ENCODE results near the gene SP9. TPM values are rescaled to one million over a fixed set of nuclear protein-coding genes. Genes with fewer than 3 reads are reported as not detected.

SP9 gene
- total and polyA plus RNA-seq, 9 donors, result 0.08 to 0.67 (median 0.16) TPM; not detected in 1

GRCh38 chr2:174326161-174327020 lies 8.4 kb upstream of the SP9 start:
- Histone ChIP-seq H3K27ac (ENCODE audit: low read length) (peak overlapping the region; percentile 56), H3K4me3 (ENCODE audit: low read length) (peak overlapping the region; percentile 54), H3K4me1 (ENCODE audit: control insufficient read depth, insufficient read depth, low read length) (peaks cover 24% of the 10 kb centered on the region), H3K27me3 (ENCODE audit: control insufficient read depth, insufficient read depth, low read length) (peaks cover 50% of the 10 kb centered on the region), H3K9me3 (replicated peaks; ENCODE audit: control insufficient read depth, low read depth, low read length) (no peaks in the 10 kb centered on the region), H3K36me3 (ENCODE audit: control insufficient read depth, insufficient read depth, low read length) (no peaks in the 10 kb centered on the region)
- WGBS (ENCODE audit: insufficient coverage), result under 1% methylated on average over 50 of the region's 63 CpGs
- DNase-seq, result peak; percentile 70

DNA sequence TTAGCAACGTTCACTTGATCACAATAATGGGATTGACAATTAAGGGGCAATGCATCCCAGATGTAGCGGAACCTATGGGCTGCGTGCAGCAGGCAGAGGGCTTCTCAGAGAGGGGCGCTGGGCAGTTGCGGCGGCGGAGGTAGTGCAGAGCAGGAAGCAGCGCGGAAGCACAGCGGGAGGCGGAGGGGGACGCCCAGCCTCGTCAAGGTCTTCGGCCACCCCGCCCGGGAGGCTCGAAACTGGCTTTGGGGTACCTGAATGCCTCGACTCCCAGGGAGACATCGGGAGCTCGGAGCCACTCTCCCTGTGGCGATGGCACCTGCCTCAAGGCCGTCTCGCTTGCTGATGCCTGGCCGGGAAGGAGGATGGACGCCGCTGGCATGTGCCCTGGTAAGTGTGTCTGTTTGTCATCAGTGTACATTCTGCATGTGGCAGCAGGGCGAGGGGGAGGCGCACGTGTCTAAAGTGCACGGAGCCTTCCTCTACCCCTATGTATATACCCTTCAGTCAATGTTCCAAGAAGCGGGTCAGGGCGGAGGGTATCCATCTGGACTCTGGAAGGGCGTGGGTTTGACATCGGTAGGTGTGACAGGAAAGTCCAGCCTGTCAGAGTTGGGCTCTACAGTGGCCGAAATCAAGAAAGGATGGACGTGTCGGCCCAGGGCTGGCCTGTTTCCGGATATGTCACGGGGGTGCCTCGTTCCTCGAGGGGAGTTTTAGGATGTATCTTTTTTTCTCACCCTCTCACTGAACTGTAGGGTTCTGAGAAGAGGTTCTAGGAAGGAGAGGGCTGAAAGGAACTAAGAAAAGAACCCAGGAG lies 7.5 kb upstream of the SP9 start:
- DNase-seq, result peak; percentile 21
- Histone ChIP-seq H3K27ac (ENCODE audit: low read length) (no peak overlapping the region), H3K4me3 (ENCODE audit: low read length) (peak overlapping the region; percentile 54), H3K9me3 (replicated peaks; ENCODE audit: control insufficient read depth, low read depth, low read length) (no peaks in the 10 kb centered on the region), H3K27me3 (ENCODE audit: control insufficient read depth, insufficient read depth, low read length) (peaks cover 58% of the 10 kb centered on the region), H3K4me1 (ENCODE audit: control insufficient read depth, insufficient read depth, low read length) (peaks cover 24% of the 10 kb centered on the region), H3K36me3 (ENCODE audit: control insufficient read depth, insufficient read depth, low read length) (no peaks in the 10 kb centered on the region)
- WGBS (ENCODE audit: insufficient coverage), result 4% methylated on average over 26 of the region's 41 CpGs

DNA sequence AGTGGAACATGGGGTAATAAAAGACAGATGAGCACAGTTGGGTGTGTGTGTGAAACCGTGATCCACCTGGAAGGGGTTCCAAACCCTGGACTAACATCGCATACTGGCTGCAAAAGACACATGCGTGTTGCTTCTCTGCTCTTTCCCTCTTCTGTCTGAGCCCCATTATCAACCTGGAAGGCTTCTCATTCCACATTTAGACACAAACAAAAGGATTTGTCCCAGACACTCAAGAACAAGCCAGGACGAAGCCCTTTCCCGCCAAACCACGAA lies 7.0 kb upstream of the SP9 start:
- DNase-seq, result no peak
- Histone ChIP-seq H3K36me3 (ENCODE audit: control insufficient read depth, insufficient read depth, low read length) (no peaks in the 10 kb centered on the region), H3K27me3 (ENCODE audit: control insufficient read depth, insufficient read depth, low read length) (peaks cover 64% of the 10 kb centered on the region), H3K4me3 (ENCODE audit: low read length) (no peak overlapping the region), H3K9me3 (replicated peaks; ENCODE audit: control insufficient read depth, low read depth, low read length) (no peaks in the 10 kb centered on the region), H3K27ac (ENCODE audit: low read length) (no peak overlapping the region), H3K4me1 (ENCODE audit: control insufficient read depth, insufficient read depth, low read length) (peaks cover 24% of the 10 kb centered on the region)
- WGBS (ENCODE audit: insufficient coverage), result 25% methylated on average over 3 of the region's 6 CpGs

DNA sequence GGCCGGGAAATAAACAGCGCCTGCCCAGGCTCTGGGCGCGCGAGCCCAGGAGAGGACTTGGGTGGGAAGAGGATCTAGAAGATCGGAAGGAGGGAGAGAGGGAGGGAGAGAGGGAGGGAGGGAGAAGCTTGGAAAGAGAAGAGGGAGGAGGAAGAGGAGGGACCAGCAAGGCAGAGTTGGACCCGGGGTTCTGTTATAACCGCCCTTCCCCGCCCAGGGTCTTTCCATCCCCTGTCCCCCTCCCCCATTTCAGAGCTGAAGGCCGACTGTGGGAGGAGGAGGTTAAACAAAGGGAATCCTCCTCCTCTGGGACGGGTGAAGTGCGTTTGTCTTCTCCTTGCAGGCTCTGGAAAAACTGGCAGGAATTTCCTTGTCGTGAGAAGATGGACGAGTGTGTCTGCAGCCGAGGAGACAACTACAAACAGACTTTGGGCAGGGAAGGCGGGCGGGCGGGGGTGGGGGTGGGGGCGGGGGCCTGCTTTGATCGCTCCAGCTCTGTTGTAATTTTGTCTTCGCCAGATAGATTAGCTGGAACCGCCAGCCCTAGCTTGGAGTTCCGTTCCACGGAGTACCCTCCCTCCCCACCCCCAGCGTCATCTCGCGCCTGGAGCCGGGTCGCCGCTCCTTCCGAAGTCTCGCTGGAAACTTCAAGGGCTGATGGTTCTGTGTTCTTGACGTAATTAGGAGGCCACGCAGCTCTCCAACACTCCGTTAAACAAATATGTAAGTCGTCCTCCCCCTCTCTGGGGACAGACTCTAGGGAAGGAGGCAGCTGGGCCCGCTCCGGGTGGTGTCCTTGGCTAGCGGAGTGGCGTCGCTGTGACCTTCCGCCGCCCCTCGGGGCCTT lies 6.4 kb upstream of the SP9 start:
- 13% methylated on average over 9 of the region's 44 CpGs for WGBS (ENCODE audit: insufficient coverage)
- Histone ChIP-seq H3K4me3 (ENCODE audit: low read length) (peak overlapping the region; percentile 5), H3K27ac (ENCODE audit: low read length) (no peak overlapping the region), H3K27me3 (ENCODE audit: control insufficient read depth, insufficient read depth, low read length) (peaks cover 69% of the 10 kb centered on the region), H3K9me3 (replicated peaks; ENCODE audit: control insufficient read depth, low read depth, low read length) (no peaks in the 10 kb centered on the region), H3K36me3 (ENCODE audit: control insufficient read depth, insufficient read depth, low read length) (no peaks in the 10 kb centered on the region), H3K4me1 (ENCODE audit: control insufficient read depth, insufficient read depth, low read length) (peaks cover 25% of the 10 kb centered on the region)
- DNase-seq, result peak; percentile 48

GRCh38 chr2:174328961-174329715 lies 5.6 kb upstream of the SP9 start:
- DNase-seq, result no peak
- H3K4me1 ChIP-seq (ENCODE audit: control insufficient read depth, insufficient read depth, low read length), result peaks cover 31% of the 10 kb centered on the region
- H3K9me3 ChIP-seq (replicated peaks; ENCODE audit: control insufficient read depth, low read depth, low read length), result no peaks in the 10 kb centered on the region
- 18% methylated on average over 3 of the region's 16 CpGs for WGBS (ENCODE audit: insufficient coverage)
- H3K27ac ChIP-seq (ENCODE audit: low read length), result no peak overlapping the region
- H3K36me3 ChIP-seq (ENCODE audit: control insufficient read depth, insufficient read depth, low read length), result no peaks in the 10 kb centered on the region
- H3K27me3 ChIP-seq (ENCODE audit: control insufficient read depth, insufficient read depth, low read length), result peaks cover 75% of the 10 kb centered on the region
- H3K4me3 ChIP-seq (ENCODE audit: low read length), result peak overlapping the region; percentile 5

- H3K36me3 ChIP-seq (ENCODE audit: control insufficient read depth, insufficient read depth, low read length), result no peaks in the 10 kb centered on the region
- DNase-seq, result no peak
- no peak overlapping the region for H3K4me3 ChIP-seq (ENCODE audit: low read length)
- 2% methylated on average over 8 of the region's 16 CpGs for WGBS (ENCODE audit: insufficient coverage)
- no peak overlapping the region for H3K27ac ChIP-seq (ENCODE audit: low read length)
- H3K27me3 ChIP-seq (ENCODE audit: control insufficient read depth, insufficient read depth, low read length), result peaks cover 95% of the 10 kb centered on the region
- H3K4me1 ChIP-seq (ENCODE audit: control insufficient read depth, insufficient read depth, low read length), result peaks cover 43% of the 10 kb centered on the region
- no peaks in the 10 kb centered on the region for H3K9me3 ChIP-seq (replicated peaks; ENCODE audit: control insufficient read depth, low read depth, low read length)
Measured at GRCh38 chr2:174330945-174331594, 3.7 kb upstream of the SP9 start.

DNA sequence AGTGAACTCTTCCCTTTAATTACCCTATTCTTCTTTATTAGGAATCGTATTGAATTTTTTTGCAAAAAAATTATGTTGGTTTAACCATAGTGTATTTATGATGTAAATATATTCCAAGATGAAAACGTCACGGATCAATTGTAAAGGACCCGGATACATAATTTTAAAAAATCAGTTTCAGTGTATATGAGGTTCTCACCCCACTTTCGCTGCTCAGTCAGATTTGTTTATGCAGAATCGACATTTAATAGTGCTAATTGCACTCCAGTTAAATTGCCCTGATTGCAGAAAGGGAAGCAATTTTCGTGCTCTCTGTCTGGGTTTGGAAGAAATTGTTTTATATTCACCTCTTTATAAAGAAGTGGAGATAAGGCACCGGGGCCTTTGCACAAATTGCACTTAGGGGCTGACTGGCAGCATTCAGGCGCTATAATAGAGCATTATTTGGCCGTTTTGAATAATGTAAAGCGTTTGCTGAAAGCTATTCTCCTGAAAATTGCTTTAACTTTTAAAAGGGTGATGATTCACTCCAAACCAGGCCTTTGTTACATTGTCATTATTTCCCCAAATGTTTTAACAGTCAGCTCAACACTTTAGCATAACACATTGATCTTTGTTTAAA lies 3.0 kb upstream of the SP9 start:
- Histone ChIP-seq H3K4me1 (ENCODE audit: control insufficient read depth, insufficient read depth, low read length) (peaks cover 43% of the 10 kb centered on the region), H3K36me3 (ENCODE audit: control insufficient read depth, insufficient read depth, low read length) (no peaks in the 10 kb centered on the region), H3K27me3 (ENCODE audit: control insufficient read depth, insufficient read depth, low read length) (peaks cover 95% of the 10 kb centered on the region), H3K9me3 (replicated peaks; ENCODE audit: control insufficient read depth, low read depth, low read length) (no peaks in the 10 kb centered on the region), H3K27ac (ENCODE audit: low read length) (no peak overlapping the region), H3K4me3 (ENCODE audit: low read length) (no peak overlapping the region)
- WGBS (ENCODE audit: insufficient coverage), result 18% methylated on average over 4 of the region's 11 CpGs
- DNase-seq, result no peak

DNA sequence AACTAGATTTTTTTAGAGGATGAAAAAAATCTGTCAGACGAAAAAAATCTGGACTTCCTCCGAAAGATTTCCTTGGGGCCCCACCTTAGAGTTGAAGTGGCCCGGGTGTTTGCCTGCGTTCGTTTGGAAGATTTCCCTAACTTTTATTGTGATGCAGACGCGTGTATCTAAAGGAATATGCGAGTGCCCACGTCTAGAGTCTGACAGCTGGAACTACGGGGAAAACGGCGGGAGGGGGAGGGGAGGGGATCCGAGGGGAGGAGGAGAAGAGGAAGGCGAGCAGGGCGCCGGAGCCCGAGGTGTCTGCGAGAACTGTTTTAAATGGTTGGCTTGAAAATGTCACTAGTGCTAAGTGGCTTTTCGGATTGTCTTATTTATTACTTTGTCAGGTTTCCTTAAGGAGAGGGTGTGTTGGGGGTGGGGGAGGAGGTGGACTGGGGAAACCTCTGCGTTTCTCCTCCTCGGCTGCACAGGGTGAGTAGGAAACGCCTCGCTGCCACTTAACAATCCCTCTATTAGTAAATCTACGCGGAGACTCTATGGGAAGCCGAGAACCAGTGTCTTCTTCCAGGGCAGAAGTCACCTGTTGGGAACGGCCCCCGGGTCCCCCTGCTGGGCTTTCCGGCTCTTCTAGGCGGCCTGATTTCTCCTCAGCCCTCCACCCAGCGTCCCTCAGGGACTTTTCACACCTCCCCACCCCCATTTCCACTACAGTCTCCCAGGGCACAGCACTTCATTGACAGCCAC lies 2.4 kb upstream of the SP9 start:
- no peak for DNase-seq
- Histone ChIP-seq H3K36me3 (ENCODE audit: control insufficient read depth, insufficient read depth, low read length) (no peaks in the 10 kb centered on the region), H3K27ac (ENCODE audit: low read length) (no peak overlapping the region), H3K27me3 (ENCODE audit: control insufficient read depth, insufficient read depth, low read length) (peaks cover 95% of the 10 kb centered on the region), H3K9me3 (replicated peaks; ENCODE audit: control insufficient read depth, low read depth, low read length) (no peaks in the 10 kb centered on the region), H3K4me3 (ENCODE audit: low read length) (no peak overlapping the region), H3K4me1 (ENCODE audit: control insufficient read depth, insufficient read depth, low read length) (peaks cover 40% of the 10 kb centered on the region)
- WGBS (ENCODE audit: insufficient coverage), result 7% methylated on average over 26 of the region's 31 CpGs

Measured in muscle of leg (tissue), 11 donors.